Progenitor cell of endocrine pancreas (in vitro differentiated cells): ENCODE results near the gene INSYN1. TPM values are rescaled to one million over a fixed set of nuclear protein-coding genes. Genes with fewer than 3 reads are reported as not detected.

Experiments used
- DNase-seq: peaks from one replicate; pipeline ENCODE4 v3.0.0; 2021; ENCODE audit warnings: low spot score; ENCODE audit not compliant: unreplicated experiment
- H3K27ac Mint-ChIP-seq: 2 replicates; pipeline ENCODE4 v1.8.0; 2021; ENCODE audit warnings: mild to moderate bottlenecking, moderate library complexity, mixed read lengths
- H3K27me3 Mint-ChIP-seq: 2 replicates; pipeline ENCODE4 v1.8.0; 2021; ENCODE audit warnings: mixed read lengths
- H3K36me3 Mint-ChIP-seq: 2 replicates; pipeline ENCODE4 v1.8.0; 2022; ENCODE audit warnings: mixed read lengths; ENCODE audit not compliant: insufficient read depth
- H3K4me1 Mint-ChIP-seq: 2 replicates; pipeline ENCODE4 v1.8.0; 2021; ENCODE audit warnings: low read depth, mixed read lengths
- H3K4me3 Mint-ChIP-seq: 2 replicates; pipeline ENCODE4 v1.8.0; 2021; ENCODE audit warnings: low read depth, mild to moderate bottlenecking, moderate library complexity, mixed read lengths
- H3K9me3 Mint-ChIP-seq: 2 replicates; pipeline ENCODE4 v1.8.0; 2021; ENCODE audit warnings: low read depth, mixed read lengths
- CTCF ChIP-seq: fragments of 200-600 bp; sonication (generic); IDR thresholded peaks from one replicate; pipeline ENCODE4 v1.5.0; 2021; ENCODE audit warnings: antibody characterized with exemption, mild to moderate bottlenecking; ENCODE audit not compliant: unreplicated experiment
- total RNA-seq: library from RNA; stranded (reverse); gene quantifications from 2 replicates; pipeline ENCODE4 v1.2.1, GENCODE V29; 2021

Gene INSYN1
- total RNA-seq, 1 donor from 2014 or later = 3.7 TPM

GRCh38 chr15:73718694-73719093 is 34.5 kb downstream of the INSYN1 start:
- no peak overlapping the region for H3K4me3 Mint-ChIP-seq

GRCh38 chr15:73717802-73718201 is 35.3 kb downstream of the INSYN1 start:
- Mint-ChIP-seq H3K4me3 (no peak overlapping the region), H3K36me3 (peaks cover 3% of the 10 kb centered on the region), H3K27me3 (no peaks in the 10 kb centered on the region), H3K9me3 (no peaks in the 10 kb centered on the region), H3K27ac (no peak overlapping the region), H3K4me1 (peaks cover 1% of the 10 kb centered on the region)
- no peak for DNase-seq
- TF ChIP-seq CTCF = no peak

More at GRCh38 chr15:73718694-73719093, 34.5 kb downstream of the INSYN1 start:
- H3K36me3 Mint-ChIP-seq = peaks cover under 1% of the 10 kb centered on the region
- peaks cover 3% of the 10 kb centered on the region for H3K4me1 Mint-ChIP-seq
- no peaks in the 10 kb centered on the region for H3K27me3 Mint-ChIP-seq
- no peak for DNase-seq
- no peak for TF ChIP-seq CTCF
- H3K27ac Mint-ChIP-seq = no peak overlapping the region
- H3K9me3 Mint-ChIP-seq = no peaks in the 10 kb centered on the region

- no peaks in the 10 kb centered on the region for H3K9me3 Mint-ChIP-seq
- peaks cover 5% of the 10 kb centered on the region for H3K36me3 Mint-ChIP-seq
- no peak for DNase-seq
- TF ChIP-seq CTCF = no peak
- H3K4me1 Mint-ChIP-seq = peaks cover 1% of the 10 kb centered on the region
- no peak overlapping the region for H3K4me3 Mint-ChIP-seq
- no peaks in the 10 kb centered on the region for H3K27me3 Mint-ChIP-seq
- H3K27ac Mint-ChIP-seq = no peak overlapping the region
Measured at GRCh38 chr15:73717206-73717605, 35.9 kb downstream of the INSYN1 start.

- Mint-ChIP-seq H3K4me3 (no peak overlapping the region), H3K9me3 (no peaks in the 10 kb centered on the region), H3K4me1 (peaks cover 1% of the 10 kb centered on the region), H3K27me3 (no peaks in the 10 kb centered on the region), H3K36me3 (peaks cover 6% of the 10 kb centered on the region), H3K27ac (no peak overlapping the region)
- no peak for TF ChIP-seq CTCF
- DNase-seq = no peak
Measured at GRCh38 chr15:73716417-73716816, 36.7 kb downstream of the INSYN1 start.

DNA sequence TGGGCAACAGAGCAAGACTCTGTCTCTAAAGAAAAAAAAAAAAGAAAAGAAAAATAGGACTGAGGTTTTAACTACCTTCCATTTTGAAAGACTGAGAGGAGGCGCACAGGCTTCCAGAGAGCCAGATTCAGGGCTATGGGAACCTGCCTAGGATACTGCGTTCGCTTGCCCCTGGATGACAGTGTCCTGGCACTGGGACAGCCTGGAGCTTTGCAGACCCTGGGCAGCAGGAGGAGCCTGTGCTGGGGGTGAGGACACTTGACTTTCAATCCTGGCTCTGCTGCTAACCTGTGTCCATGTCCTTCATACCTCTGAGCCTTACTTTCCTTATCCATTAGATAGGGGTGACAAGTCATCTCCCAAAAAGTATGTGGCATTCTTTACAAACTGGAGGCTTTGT is 37.7 kb downstream of the INSYN1 start:
- Mint-ChIP-seq H3K4me1 (peaks cover 1% of the 10 kb centered on the region), H3K27ac (no peak overlapping the region), H3K4me3 (no peak overlapping the region), H3K27me3 (no peaks in the 10 kb centered on the region), H3K9me3 (no peaks in the 10 kb centered on the region), H3K36me3 (peaks cover 6% of the 10 kb centered on the region)
- TF ChIP-seq CTCF = no peak
- no peak for DNase-seq
